Astrocyte of the cerebellum (primary cell): ENCODE measurements around the gene TFPT.

ENCODE experiments used
- DNase-seq: peaks from one replicate; pipeline ENCODE4 v3.0.0-alpha.2; 2011; ENCODE audit warnings: low read depth
- H3K4me3 ChIP-seq: 2 replicates; pipeline ENCODE4 v1.5.1; 2011; ENCODE audit warnings: mild to moderate bottlenecking, low read depth, low read length, moderate library complexity
- in situ Hi-C: cut with HindIII; loops from 2 replicates; pipeline ENCODE4 v1.10.0; 2017; ENCODE audit warnings: low sequenced_read_pairs
- TF ChIP-seq, protein P1 (sequence below): IDR thresholded peaks from 2 replicates; pipeline ENCODE4 v1.5.1; 2012; ENCODE audit warnings: low read length, low read depth, moderate library complexity, mild to moderate bottlenecking; ENCODE audit errors: missing control alignments

TFPT gene

DNA sequence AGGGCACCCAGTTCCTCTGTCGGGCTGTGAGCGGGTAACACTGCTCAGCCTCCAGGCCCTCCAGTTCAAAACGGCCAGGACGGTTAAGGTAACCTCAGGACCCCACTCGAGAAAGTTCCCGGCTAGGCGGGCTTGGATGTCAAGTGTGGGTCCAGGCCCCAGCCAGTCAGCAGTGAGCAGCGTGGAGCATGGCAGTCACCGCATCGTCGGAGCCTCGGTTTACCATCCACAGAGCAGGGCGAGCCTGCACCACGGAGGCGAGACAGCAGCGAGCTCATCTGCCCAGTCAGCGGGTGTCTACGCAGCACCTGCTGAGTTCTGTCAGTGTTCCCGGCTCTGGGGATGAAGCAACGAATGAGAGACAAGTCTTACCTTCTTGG, 14.2 kb upstream of the TFPT start:
- in situ Hi-C loops = no loop called here
- DNase-seq = no peak
- no peak overlapping the region for H3K4me3 ChIP-seq
- TF ChIP-seq, protein P1, sequence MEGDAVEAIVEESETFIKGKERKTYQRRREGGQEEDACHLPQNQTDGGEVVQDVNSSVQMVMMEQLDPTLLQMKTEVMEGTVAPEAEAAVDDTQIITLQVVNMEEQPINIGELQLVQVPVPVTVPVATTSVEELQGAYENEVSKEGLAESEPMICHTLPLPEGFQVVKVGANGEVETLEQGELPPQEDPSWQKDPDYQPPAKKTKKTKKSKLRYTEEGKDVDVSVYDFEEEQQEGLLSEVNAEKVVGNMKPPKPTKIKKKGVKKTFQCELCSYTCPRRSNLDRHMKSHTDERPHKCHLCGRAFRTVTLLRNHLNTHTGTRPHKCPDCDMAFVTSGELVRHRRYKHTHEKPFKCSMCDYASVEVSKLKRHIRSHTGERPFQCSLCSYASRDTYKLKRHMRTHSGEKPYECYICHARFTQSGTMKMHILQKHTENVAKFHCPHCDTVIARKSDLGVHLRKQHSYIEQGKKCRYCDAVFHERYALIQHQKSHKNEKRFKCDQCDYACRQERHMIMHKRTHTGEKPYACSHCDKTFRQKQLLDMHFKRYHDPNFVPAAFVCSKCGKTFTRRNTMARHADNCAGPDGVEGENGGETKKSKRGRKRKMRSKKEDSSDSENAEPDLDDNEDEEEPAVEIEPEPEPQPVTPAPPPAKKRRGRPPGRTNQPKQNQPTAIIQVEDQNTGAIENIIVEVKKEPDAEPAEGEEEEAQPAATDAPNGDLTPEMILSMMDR = no peak

DNA sequence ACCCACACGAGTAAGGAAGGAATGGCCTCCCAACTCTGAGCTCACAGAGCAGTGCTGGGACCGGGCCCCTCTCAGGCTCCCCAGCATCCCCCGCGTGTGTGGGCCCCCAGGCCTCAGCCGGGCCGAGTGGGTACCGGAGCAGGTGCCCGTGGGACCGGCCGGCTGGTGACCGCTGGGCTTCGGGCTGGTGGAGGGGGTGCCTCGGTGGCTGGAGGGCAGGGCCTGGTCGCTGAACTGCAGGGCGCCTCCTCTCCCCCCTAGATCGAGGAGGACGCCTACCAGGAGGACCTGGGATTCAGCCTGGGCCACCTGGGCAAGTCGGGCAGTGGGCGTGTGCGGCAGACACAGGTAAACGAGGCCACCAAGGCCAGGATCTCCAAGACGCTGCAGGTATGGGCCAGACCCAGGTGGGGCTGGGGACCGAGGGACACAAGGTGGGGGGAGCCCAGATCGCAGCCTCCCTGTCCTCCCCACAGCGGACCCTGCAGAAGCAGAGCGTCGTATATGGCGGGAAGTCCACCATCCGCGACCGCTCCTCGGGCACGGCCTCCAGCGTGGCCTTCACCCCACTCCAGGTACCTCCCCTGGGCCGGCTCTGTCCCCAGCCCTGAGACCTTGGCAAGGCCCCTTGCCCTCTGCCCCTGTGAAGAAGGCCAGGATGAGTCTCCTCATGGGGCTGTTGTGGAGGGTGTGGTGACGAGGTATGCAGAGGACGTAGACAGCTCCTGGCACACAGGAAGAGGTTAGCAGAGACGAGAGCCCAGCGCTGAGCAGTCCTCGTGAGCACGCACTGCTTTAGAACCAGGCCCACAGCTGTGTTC, 13.5 kb upstream of the TFPT start:
- TF ChIP-seq, protein P1 = no peak
- no peak for DNase-seq
- in situ Hi-C loops = no loop called here
- no peak overlapping the region for H3K4me3 ChIP-seq

DNA sequence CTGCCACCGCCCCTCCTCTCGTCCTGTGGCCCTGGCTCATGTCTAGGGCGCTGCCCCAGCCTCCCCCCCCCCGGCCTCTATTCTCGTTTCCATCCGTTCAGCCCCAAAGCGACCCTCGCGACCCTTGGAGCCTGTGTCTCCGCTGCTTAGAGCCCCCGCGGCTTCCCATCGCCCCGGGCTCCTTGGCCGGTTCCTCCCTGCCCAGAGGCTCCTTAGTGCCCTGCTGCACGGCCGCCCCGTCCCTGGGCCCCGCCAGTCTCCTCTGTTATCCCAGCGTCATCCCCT, 12.9 kb upstream of the TFPT start:
- H3K4me3 ChIP-seq = no peak overlapping the region
- TF ChIP-seq, protein P1 = no peak
- no peak for DNase-seq
- in situ Hi-C loops = no loop called here

DNA sequence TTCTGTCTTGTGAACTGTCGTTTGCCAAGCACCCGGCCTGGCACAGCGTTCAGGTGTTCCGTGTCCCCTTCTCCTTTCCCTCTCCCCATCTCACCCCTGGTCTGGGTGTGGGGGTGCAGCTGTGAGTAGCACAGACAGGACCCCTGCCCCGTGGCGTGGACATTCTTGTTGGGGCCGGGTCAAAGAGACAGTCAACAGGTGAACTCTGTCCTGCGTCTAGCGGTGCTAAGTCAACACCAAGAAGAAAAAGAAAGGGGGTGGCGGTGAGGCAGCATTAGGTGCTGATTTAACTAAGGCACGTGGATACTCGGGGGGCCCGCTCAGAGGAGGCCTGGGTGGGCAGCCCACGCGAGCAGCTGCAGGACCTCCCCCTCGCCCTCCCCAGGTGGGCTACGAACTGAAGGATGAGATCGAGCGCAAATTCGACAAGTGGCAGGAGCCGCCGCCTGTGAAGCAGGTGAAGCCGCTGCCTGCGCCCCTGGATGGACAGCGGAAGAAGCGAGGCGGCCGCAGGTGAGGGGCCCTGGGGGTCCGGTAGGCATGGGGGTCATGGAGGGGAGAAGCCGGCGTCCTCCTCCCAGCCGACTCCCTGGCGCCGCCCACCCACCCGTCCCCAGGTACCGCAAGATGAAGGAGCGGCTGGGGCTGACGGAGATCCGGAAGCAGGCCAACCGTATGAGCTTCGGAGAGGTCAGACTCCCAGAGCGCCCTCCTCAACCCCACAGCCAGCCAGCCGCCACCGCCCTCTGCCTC, 12.4 kb upstream of the TFPT start:
- TF ChIP-seq, protein P1 = no peak
- H3K4me3 ChIP-seq = no peak overlapping the region
- DNase-seq = no peak
- in situ Hi-C loops = no loop called here

DNA sequence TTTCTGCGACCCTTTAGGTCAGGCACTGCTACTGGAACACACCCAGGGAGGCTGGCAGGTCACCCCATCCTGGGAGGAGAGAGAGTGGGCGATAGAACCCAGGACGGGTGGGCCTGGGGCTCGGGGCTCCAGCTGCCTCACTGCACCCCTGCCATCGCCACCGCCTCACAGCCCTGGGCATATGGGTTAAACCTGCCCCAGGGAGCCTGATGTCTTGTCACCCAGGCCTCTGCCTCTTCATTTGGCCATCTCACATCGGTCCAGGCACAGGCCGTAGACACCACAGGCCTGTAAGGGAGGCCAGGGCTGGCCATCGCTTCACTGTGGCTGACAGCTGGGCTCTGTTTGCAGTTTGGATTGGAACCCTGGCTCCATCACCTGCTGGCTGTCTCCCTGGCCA, 10.3 kb upstream of the TFPT start:
- no peak overlapping the region for H3K4me3 ChIP-seq
- in situ Hi-C loops = no loop called here
- TF ChIP-seq, protein P1 = no peak
- no peak for DNase-seq

DNA sequence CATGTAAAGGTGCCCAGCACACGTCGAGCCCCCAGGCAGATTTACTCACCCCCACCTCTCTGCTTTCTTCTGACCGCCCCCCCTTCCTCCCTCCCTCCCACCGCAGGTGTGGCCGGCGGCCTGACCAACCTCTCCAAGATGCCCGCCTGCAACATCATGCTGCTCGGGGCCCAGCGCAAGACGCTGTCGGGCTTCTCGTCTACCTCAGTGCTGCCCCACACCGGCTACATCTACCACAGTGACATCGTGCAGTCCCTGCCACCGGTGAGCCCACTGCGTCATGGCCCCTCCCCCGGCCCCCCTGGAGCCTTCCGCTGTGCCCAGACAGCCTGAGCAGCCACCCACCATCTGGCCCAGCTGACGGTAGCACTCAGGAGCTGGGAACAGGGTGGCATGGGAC, 8.9 kb upstream of the TFPT start:
- no peak overlapping the region for H3K4me3 ChIP-seq
- in situ Hi-C loops = no loop called here
- TF ChIP-seq, protein P1 = no peak
- DNase-seq = no peak
